ENCODE measurements around the gene AKR1B15. TPM values are rescaled to one million over a fixed set of nuclear protein-coding genes. Genes with fewer than 3 reads are reported as not detected.

Gene AKR1B15
- total RNA-seq, 1 donor from 2014 or later, result not detected

GRCh38 chr7:134593530-134594392, 44.9 kb downstream of the AKR1B15 start:
- ATAC-seq (peak; percentile 21), DNase-seq (no peak)
- no peaks in the 10 kb centered on the region for H3K9me3 ChIP-seq
- no peak overlapping the region for H3K4me3 ChIP-seq
- intact Hi-C loops (cut with DNase I), result no loop called here
- peaks cover 9% of the 10 kb centered on the region for H3K4me1 ChIP-seq
- H3K27ac ChIP-seq, result peak overlapping the region; percentile 76
- TF ChIP-seq, protein P1, sequence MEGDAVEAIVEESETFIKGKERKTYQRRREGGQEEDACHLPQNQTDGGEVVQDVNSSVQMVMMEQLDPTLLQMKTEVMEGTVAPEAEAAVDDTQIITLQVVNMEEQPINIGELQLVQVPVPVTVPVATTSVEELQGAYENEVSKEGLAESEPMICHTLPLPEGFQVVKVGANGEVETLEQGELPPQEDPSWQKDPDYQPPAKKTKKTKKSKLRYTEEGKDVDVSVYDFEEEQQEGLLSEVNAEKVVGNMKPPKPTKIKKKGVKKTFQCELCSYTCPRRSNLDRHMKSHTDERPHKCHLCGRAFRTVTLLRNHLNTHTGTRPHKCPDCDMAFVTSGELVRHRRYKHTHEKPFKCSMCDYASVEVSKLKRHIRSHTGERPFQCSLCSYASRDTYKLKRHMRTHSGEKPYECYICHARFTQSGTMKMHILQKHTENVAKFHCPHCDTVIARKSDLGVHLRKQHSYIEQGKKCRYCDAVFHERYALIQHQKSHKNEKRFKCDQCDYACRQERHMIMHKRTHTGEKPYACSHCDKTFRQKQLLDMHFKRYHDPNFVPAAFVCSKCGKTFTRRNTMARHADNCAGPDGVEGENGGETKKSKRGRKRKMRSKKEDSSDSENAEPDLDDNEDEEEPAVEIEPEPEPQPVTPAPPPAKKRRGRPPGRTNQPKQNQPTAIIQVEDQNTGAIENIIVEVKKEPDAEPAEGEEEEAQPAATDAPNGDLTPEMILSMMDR (IDR thresholded peaks at IDR 0.05), result no peak
- H3K36me3 ChIP-seq, result no peaks in the 10 kb centered on the region
- H3K27me3 ChIP-seq, result no peaks in the 10 kb centered on the region

DNA sequence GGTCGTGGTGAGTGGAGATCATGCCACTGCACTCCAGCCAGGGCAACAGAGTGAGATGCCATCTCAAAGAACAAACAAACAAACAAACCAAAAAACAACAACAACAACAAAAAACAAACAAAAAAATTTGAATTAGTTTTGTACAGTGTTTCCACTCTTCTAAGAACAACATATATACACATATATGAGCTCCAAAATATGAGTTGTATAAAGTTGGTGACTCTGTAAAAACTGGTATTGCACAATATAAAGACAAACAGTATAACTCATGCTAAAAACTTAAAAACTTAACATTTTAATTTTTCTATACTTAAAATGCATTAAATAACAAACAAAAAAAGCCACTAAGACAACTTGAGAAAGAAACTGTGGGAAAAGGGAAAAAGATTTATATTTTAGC, 46.0 kb downstream of the AKR1B15 start:
- Histone ChIP-seq H3K9me3 (no peaks in the 10 kb centered on the region), H3K27me3 (no peaks in the 10 kb centered on the region), H3K27ac (no peak overlapping the region), H3K4me3 (no peak overlapping the region), H3K36me3 (no peaks in the 10 kb centered on the region), H3K4me1 (peaks cover 9% of the 10 kb centered on the region)
- intact Hi-C loops (cut with DNase I), result no loop called here
- DNase-seq (no peak), ATAC-seq (no peak)
- TF ChIP-seq, protein P1 (IDR thresholded peaks at IDR 0.05), result no peak

GRCh38 chr7:134599371-134599770, 50.5 kb downstream of the AKR1B15 start:
- DNase-seq, result no peak
- Histone ChIP-seq H3K4me1 (peaks cover 5% of the 10 kb centered on the region), H3K27me3 (no peaks in the 10 kb centered on the region), H3K27ac (no peak overlapping the region), H3K9me3 (no peaks in the 10 kb centered on the region), H3K36me3 (no peaks in the 10 kb centered on the region), H3K4me3 (no peak overlapping the region)
- TF ChIP-seq, protein P1 (IDR thresholded peaks at IDR 0.05), result no peak
- no peak for ATAC-seq
- intact Hi-C loops (cut with DNase I), result no loop called here

DNA sequence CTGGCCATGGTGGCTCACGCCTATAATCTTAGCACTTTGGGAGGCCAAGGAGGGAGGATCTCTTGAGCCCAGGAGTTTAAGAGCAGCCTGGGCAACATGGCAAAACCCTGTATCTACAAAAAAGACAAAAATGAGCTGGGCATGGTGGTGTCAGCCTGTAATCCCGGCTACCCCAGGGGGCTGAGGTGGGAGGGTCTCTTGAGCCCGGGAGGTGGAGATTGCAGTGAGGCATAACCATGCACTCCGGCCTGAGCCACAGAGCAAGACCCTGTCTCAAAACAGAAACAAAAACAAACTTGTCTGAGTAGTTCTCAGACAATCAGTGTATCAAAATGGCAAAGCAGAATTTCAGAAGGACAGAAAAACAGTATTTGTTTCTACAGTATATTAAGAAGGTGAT, 52.5 kb downstream of the AKR1B15 start:
- H3K4me1 ChIP-seq, result peaks cover 5% of the 10 kb centered on the region
- no peak for DNase-seq
- no peak for ATAC-seq
- no peaks in the 10 kb centered on the region for H3K9me3 ChIP-seq
- no peak overlapping the region for H3K4me3 ChIP-seq
- no peak overlapping the region for H3K27ac ChIP-seq
- TF ChIP-seq, protein P1 (IDR thresholded peaks at IDR 0.05), result no peak
- no peaks in the 10 kb centered on the region for H3K36me3 ChIP-seq
- H3K27me3 ChIP-seq, result no peaks in the 10 kb centered on the region
- intact Hi-C loops (cut with DNase I), result loop anchor here (5.0 to 10.0 kb wide), 2 partner anchors 79 to 167 kb away; no protein-coding TSS in a partner anchor

- TF ChIP-seq, protein P1 (IDR thresholded peaks at IDR 0.05), result no peak
- Histone ChIP-seq H3K4me1 (peaks cover 5% of the 10 kb centered on the region), H3K36me3 (no peaks in the 10 kb centered on the region), H3K4me3 (no peak overlapping the region), H3K27me3 (no peaks in the 10 kb centered on the region), H3K27ac (peak overlapping the region; percentile 26), H3K9me3 (no peaks in the 10 kb centered on the region)
- DNase-seq, result no peak
- intact Hi-C loops (cut with DNase I), result loop anchor here (5.0 to 10.0 kb wide), 2 partner anchors 81 to 168 kb away; no protein-coding TSS in a partner anchor
- ATAC-seq, result peak; percentile 47
Observed at GRCh38 chr7:134602881-134603451, 54.1 kb downstream of the AKR1B15 start.
